WI38 (cell line): ENCODE data around the gene SLC9A6.
A peak's percentile ranks its signal among the peaks of the same experiment; 100 is the strongest.

ENCODE experiments used
- H3K4me3 ChIP-seq: 2 replicates; pipeline ENCODE4 v1.5.1; 2011; ENCODE audit warnings: low read depth, mild to moderate bottlenecking, control low read depth, low read length
- CTCF ChIP-seq: IDR thresholded peaks from 2 replicates; pipeline ENCODE4 v1.5.1; 2012; ENCODE audit warnings: low read depth, mild to moderate bottlenecking, control low read depth, low read length

Gene SLC9A6

GRCh38 chrX:135975421-135975820 lies 9.8 kb upstream of the SLC9A6 start:
- TF ChIP-seq CTCF, result no peak
- no peak overlapping the region for H3K4me3 ChIP-seq

GRCh38 chrX:135977611-135978010 lies 7.6 kb upstream of the SLC9A6 start:
- no peak overlapping the region for H3K4me3 ChIP-seq
- TF ChIP-seq CTCF, result no peak

GRCh38 chrX:135981010-135981409 lies 4.2 kb upstream of the SLC9A6 start:
- TF ChIP-seq CTCF, result no peak
- H3K4me3 ChIP-seq, result no peak overlapping the region

- no peak overlapping the region for H3K4me3 ChIP-seq
- TF ChIP-seq CTCF, result no peak
Observed at GRCh38 chrX:135981668-135982067, 3.6 kb upstream of the SLC9A6 start.

- TF ChIP-seq CTCF, result no peak
- H3K4me3 ChIP-seq, result no peak overlapping the region
Observed at GRCh38 chrX:135982860-135983259, 2.4 kb upstream of the SLC9A6 start.

- TF ChIP-seq CTCF, result no peak
- no peak overlapping the region for H3K4me3 ChIP-seq
Observed at GRCh38 chrX:135984256-135984655, 979 bp upstream of the SLC9A6 start.

GRCh38 chrX:135984791-135985156 lies 461 bp upstream of the SLC9A6 start:
- H3K4me3 ChIP-seq, result peak overlapping the region; percentile 69
- TF ChIP-seq CTCF, result no peak

- TF ChIP-seq CTCF, result no peak
- H3K4me3 ChIP-seq, result peak overlapping the region; percentile 69
Observed at GRCh38 chrX:135985973-135986310, 707 bp downstream of the SLC9A6 start.
